Kidney epithelial cell (primary cell): ENCODE results near the gene CKAP5. TPM values are rescaled to one million over a fixed set of nuclear protein-coding genes. Genes with fewer than 3 reads are reported as not detected.

Experiments used
- DNase-seq: peaks from one replicate; pipeline ENCODE4 v3.0.0-alpha.2; 2010; ENCODE audit warnings: low read depth
- H3K27me3 ChIP-seq: 2 replicates; pipeline ENCODE4 v1.6.0; 2011; ENCODE audit warnings: low read length; ENCODE audit not compliant: control insufficient read depth, insufficient read depth
- H3K36me3 ChIP-seq: 2 replicates; pipeline ENCODE4 v1.5.1; 2011; ENCODE audit warnings: low read length; ENCODE audit not compliant: control insufficient read depth, insufficient read depth
- H3K4me3 ChIP-seq: 2 replicates; pipeline ENCODE4 v1.5.1; 2011; ENCODE audit warnings: low read depth, mild to moderate bottlenecking, control low read depth, low read length
- CTCF ChIP-seq: IDR thresholded peaks from 2 replicates; pipeline ENCODE4 v1.5.1; 2011; ENCODE audit warnings: mild to moderate bottlenecking, moderate library complexity, low read length, control low read depth, inconsistent platforms; ENCODE audit not compliant: insufficient read depth, poor library complexity, severe bottlenecking
- total RNA-seq: library from RNA; depleted of rRNA; stranded (reverse); fragments of >200 nt; gene quantifications from 2 replicates; pipeline ENCODE4 v1.2.3, GENCODE V29; 2015

Gene CKAP5
- total RNA-seq, 1 donor from 2014 or later, result 44.6 TPM

- no peak for DNase-seq
- Histone ChIP-seq H3K36me3 (peaks cover 4% of the 10 kb centered on the region), H3K4me3 (no peak overlapping the region), H3K27me3 (no peaks in the 10 kb centered on the region)
- no peak for TF ChIP-seq CTCF
Observed at GRCh38 chr11:46697723-46698122, 148.4 kb downstream of the CKAP5 start.

GRCh38 chr11:46697303-46697702 lies 148.8 kb downstream of the CKAP5 start:
- DNase-seq, result no peak
- H3K4me3 ChIP-seq, result no peak overlapping the region
- H3K36me3 ChIP-seq, result peaks cover 4% of the 10 kb centered on the region
- no peaks in the 10 kb centered on the region for H3K27me3 ChIP-seq
- no peak for TF ChIP-seq CTCF

- peaks cover 4% of the 10 kb centered on the region for H3K36me3 ChIP-seq
- no peaks in the 10 kb centered on the region for H3K27me3 ChIP-seq
- no peak for TF ChIP-seq CTCF
- no peak overlapping the region for H3K4me3 ChIP-seq
- no peak for DNase-seq
Observed at GRCh38 chr11:46696212-46696558, 149.9 kb downstream of the CKAP5 start.

- H3K4me3 ChIP-seq, result no peak overlapping the region
- peaks cover 4% of the 10 kb centered on the region for H3K36me3 ChIP-seq
Observed at GRCh38 chr11:46695345-46696211, 150.5 kb downstream of the CKAP5 start.

GRCh38 chr11:46694607-46695006 lies 151.5 kb downstream of the CKAP5 start:
- no peak for TF ChIP-seq CTCF

More at GRCh38 chr11:46695345-46696211, 150.5 kb downstream of the CKAP5 start:
- no peak for TF ChIP-seq CTCF
- H3K27me3 ChIP-seq, result no peaks in the 10 kb centered on the region
- DNase-seq, result no peak

GRCh38 chr11:46694072-46694471 lies 152.0 kb downstream of the CKAP5 start:
- DNase-seq, result no peak
- TF ChIP-seq CTCF, result no peak
- H3K27me3 ChIP-seq, result no peaks in the 10 kb centered on the region
- H3K36me3 ChIP-seq, result peaks cover 4% of the 10 kb centered on the region
- no peak overlapping the region for H3K4me3 ChIP-seq

More at GRCh38 chr11:46694607-46695006, 151.5 kb downstream of the CKAP5 start:
- H3K27me3 ChIP-seq, result no peaks in the 10 kb centered on the region
- H3K4me3 ChIP-seq, result no peak overlapping the region
- no peak for DNase-seq
- H3K36me3 ChIP-seq, result peaks cover 4% of the 10 kb centered on the region
